ENCODE measurements around the gene RASSF5. TPM values are rescaled to one million over a fixed set of nuclear protein-coding genes. Genes with fewer than 3 reads are reported as not detected.
"Not testable (repeated sequence)": the region's sequence is repeated elsewhere in the genome, so short reads cannot be mapped to it uniquely, and the experiment has no call there.

RASSF5 gene
- total RNA-seq, 1 donor from 2014 or later: 5.3 TPM

- ATAC-seq (no peak), DNase-seq (ENCODE audit: missing footprints) (no peak)
- intact Hi-C loops (cut with DNase I): no loop called here
These were observed 34.4 kb upstream of the RASSF5 start for GRCh38 chr1:206472886-206473285.

GRCh38 chr1:206476058-206476457, 31.3 kb upstream of the RASSF5 start:
- intact Hi-C loops (cut with DNase I): no loop called here
- ATAC-seq (no peak), DNase-seq (ENCODE audit: missing footprints) (peak; percentile 57)

DNA sequence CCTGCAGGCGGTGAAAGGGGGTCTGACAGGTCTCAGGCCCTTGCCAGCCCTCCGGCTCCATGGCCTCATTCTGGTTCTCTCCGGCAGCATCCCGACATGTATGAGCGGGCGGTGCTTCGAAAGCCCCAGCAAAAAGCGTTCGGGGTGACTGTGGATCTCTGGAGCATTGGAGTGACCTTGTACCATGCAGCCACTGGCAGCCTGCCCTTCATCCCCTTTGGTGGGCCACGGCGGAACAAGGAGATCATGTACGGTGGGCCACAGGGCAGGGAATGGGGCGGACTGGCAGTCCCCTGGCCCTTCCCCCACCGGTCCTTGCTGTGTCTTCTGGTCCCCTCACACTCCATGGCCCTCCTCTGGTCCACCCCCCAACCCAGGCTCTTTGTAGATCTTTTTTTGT, 30.7 kb upstream of the RASSF5 start:
- intact Hi-C loops (cut with DNase I): no loop called here
- no peak for ATAC-seq
- DNase-seq (ENCODE audit: missing footprints): no peak

GRCh38 chr1:206477110-206477509, 30.2 kb upstream of the RASSF5 start:
- intact Hi-C loops (cut with DNase I): no loop called here
- DNase-seq (ENCODE audit: missing footprints) (peak; percentile 56), ATAC-seq (no peak)

DNA sequence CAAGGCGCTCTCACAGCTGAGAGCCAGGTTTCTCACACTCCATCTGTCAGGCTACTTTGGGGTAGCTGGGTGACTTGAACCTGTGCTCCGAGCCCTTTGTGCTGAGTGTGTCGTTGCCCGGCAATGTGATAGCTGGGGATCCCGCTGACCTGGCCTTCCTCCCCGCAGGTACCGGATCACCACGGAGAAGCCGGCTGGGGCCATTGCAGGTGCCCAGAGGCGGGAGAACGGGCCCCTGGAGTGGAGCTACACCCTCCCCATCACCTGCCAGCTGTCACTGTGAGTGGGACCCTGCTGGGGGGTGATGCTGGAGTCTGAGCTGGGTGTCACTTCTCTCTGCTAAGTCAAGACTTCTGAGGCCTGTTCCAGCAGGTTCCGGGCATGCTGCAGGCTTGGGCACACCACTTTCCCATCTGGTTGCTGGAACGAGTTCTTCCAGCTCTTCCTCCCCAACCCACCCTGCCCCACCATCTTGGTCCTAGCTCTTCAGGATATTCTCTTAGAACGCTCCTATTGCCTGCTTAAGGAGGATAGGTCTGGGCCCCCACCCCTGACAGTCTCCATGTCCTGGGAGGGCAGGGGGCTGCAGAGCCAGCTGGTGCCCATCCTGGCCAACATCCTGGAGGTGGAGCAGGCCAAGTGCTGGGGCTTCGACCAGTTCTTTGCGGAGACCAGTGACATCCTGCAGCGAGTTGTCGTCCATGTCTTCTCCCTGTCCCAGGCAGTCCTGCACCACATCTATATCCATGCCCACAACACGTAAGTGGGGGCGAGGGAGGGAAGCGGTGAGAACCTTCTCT, 29.6 kb upstream of the RASSF5 start:
- intact Hi-C loops (cut with DNase I): no loop called here
- no peak for ATAC-seq

GRCh38 chr1:206478746-206479145, 28.6 kb upstream of the RASSF5 start:
- ATAC-seq (no peak), DNase-seq (ENCODE audit: missing footprints) (no peak)
- intact Hi-C loops (cut with DNase I): no loop called here

More for the DNA sequence above, 29.6 kb upstream of the RASSF5 start:
- no peak for DNase-seq (ENCODE audit: missing footprints)

GRCh38 chr1:206479183-206480125, 27.9 kb upstream of the RASSF5 start:
- intact Hi-C loops (cut with DNase I): loop anchor here (10.0 kb wide), 1 partner anchor 505 kb away; no protein-coding TSS in a partner anchor
- ATAC-seq: peak; percentile 47
- DNase-seq (ENCODE audit: missing footprints): peak; percentile 72

GRCh38 chr1:206480211-206480610, 27.1 kb upstream of the RASSF5 start:
- DNase-seq (ENCODE audit: missing footprints) (no peak), ATAC-seq (no peak)
- intact Hi-C loops (cut with DNase I): loop anchor here (10.0 kb wide), 1 partner anchor 505 kb away; no protein-coding TSS in a partner anchor

- ATAC-seq: no peak
- DNase-seq (ENCODE audit: missing footprints): peak; percentile 51
- intact Hi-C loops (cut with DNase I): loop anchor here (10.0 kb wide), 1 partner anchor 502 kb away; no protein-coding TSS in a partner anchor
These were observed 24.7 kb upstream of the RASSF5 start for GRCh38 chr1:206482611-206483010.

DNA sequence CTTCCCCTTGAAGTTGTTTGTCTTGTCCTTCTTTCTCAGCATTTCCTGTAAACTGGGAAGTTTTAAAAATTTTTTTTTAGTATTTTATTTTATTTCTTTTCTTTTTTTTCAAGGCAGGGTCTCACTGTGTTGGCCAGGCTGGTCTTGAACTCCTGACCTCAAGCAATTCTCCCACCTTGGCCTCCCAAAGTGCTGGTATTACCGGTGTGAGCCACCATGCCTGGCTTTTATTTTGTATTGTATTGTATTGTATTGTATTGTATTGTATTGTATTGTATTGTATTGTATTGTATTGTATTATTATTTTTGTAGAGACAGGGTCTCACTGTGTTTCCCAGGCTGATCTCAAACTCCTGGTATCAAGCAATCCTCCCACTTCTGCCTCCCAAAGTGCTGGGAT, 23.5 kb upstream of the RASSF5 start:
- ATAC-seq; DNase-seq (ENCODE audit: missing footprints): not testable (repeated sequence)
- intact Hi-C loops (cut with DNase I): loop anchor here (10.0 kb wide), 1 partner anchor 501 kb away; no protein-coding TSS in a partner anchor

DNA sequence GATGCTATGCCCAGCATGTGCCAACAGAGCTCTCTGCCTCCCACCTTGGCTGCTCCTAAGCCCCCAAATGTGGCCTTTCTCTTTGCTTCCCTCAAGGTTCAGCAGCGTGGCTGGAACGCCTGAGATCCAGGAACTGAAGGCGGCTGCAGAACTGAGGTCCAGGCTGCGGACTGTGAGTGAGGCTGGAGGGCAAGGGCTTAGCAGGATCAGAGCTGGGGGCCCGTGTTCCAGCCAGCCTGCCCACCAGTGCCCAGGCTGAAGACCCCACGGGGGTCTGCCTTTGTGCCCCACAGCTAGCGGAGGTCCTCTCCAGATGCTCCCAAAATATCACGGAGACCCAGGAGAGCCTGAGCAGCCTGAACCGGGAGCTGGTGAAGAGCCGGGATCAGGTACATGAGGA, 22.4 kb upstream of the RASSF5 start:
- intact Hi-C loops (cut with DNase I): loop anchor here (5.0 to 10.0 kb wide), 2 partner anchors 427 to 500 kb away; no protein-coding TSS in a partner anchor
- no peak for ATAC-seq
- DNase-seq (ENCODE audit: missing footprints): peak; percentile 41

DNA sequence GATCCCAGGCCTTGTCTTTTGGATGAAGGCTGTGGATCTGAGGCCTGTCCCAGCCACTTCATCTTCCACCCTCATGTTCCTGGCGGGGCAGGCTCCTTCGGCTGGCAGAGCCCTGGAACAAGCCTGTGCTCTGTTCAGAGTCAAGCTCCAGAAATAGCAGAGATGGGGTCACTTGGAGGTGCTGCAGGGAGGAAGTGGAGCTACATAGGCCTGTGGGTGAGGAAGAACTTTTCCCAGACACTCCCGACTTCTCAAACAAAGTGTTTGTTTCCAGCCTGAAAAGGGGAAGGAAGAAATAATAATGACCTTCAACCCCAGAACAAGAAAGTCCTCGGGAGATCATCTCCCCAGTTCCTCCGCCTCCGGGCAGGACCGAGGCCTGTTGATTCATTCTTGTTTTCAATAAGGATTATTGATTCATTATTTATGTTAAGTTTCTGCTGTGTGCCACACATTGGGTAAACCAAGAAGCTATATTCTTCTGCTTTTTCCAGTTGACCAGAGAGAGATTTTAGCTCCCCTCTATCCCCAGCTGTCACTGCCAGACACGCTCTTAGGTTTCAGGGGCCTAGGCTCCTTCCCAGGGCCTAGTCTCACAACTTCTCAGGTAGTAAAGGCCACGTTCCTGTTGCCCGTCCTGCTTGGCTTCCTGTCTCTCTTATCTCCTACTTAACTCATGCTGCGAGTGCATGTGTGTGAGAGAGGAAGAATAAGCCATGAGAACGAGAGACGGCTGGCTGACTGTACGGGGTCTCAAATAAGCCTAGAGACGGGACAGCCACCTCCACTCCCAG, 20.1 kb upstream of the RASSF5 start:
- intact Hi-C loops (cut with DNase I): loop anchor here (5.0 to 10.0 kb wide), 2 partner anchors 425 to 498 kb away; no protein-coding TSS in a partner anchor
- peak; percentile 45 for DNase-seq (ENCODE audit: missing footprints)
- peak; percentile 53 for ATAC-seq

DNA sequence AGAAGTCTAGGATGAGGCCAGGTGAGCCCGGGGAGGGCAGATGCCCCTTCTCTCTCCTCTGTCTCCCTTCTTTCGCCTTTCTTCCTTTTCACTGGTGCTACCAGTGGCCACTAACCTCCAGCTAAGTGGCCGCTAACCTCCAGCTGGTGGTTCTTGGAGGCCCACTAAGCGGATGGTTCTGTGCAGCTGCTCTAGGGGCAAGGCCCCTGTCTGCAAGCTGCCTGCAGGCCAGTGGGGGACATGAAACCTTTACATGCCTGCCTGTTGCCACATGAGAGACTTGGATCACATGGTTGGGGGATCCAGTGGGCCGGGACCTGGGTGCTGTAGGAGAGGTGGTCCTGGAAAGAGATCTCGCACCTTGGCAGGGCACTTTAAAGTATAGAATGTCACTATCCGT, 19.4 kb upstream of the RASSF5 start:
- DNase-seq (ENCODE audit: missing footprints) (no peak), ATAC-seq (no peak)
- intact Hi-C loops (cut with DNase I): loop anchor here (5.0 to 10.0 kb wide), 2 partner anchors 424 to 497 kb away; no protein-coding TSS in a partner anchor

GRCh38 chr1:206488466-206488865, 18.9 kb upstream of the RASSF5 start:
- no peak for DNase-seq (ENCODE audit: missing footprints)
- ATAC-seq: no peak
- intact Hi-C loops (cut with DNase I): loop anchor here (5.0 to 10.0 kb wide), 2 partner anchors 424 to 496 kb away; no protein-coding TSS in a partner anchor

- intact Hi-C loops (cut with DNase I): loop anchor here (1.0 to 10.0 kb wide), 4 partner anchors 52 to 495 kb away; no protein-coding TSS in a partner anchor
- DNase-seq (ENCODE audit: missing footprints): peak; percentile 88
- ATAC-seq: peak; percentile 89
These were observed 17.2 kb upstream of the RASSF5 start for GRCh38 chr1:206489980-206490770.

- intact Hi-C loops (cut with DNase I): loop anchor here (1.0 to 5.0 kb wide), 2 partner anchors 51 to 92 kb away; no protein-coding TSS in a partner anchor
- no peak for ATAC-seq
- DNase-seq (ENCODE audit: missing footprints): no peak
These were observed 16.4 kb upstream of the RASSF5 start for GRCh38 chr1:206490771-206491405.

GRCh38 chr1:206491616-206492015, 15.7 kb upstream of the RASSF5 start:
- DNase-seq (ENCODE audit: missing footprints): no peak
- intact Hi-C loops (cut with DNase I): loop anchor here (5.0 kb wide), 1 partner anchor 51 kb away; no protein-coding TSS in a partner anchor
- no peak for ATAC-seq

Measured in Right ventricle myocardium inferior (tissue), 1 donor.